ENCODE results near the gene DPEP2NB.
"Not testable (repeated sequence)": the region's sequence is repeated elsewhere in the genome, so short reads cannot be mapped to it uniquely, and the experiment has no call there.

The DPEP2NB gene

DNA sequence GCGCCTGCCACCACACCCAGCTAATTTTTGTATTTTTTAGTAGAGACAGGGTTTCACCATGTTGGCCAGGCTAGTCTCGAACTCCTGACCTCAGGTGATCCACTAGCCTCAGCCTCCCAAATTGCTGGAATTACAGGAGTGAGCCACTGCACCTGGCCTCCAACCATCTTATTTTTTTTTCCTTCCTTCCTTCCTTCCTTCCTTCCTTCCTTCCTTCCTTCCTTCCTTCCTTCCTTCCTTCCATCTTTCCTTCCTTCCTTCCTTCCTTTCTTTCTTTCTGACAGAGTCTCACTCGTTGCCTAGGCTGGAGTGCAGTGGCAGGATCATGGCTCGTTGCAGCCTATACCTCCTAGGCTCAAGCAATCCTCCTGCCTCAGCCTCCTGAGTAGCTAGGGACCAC is 5.8 kb downstream of the DPEP2NB start:
- H3K4me1 ChIP-seq (ENCODE audit: control insufficient read depth, insufficient read depth, low read length); H3K36me3 ChIP-seq (ENCODE audit: control insufficient read depth, insufficient read depth, low read length); H3K4me3 ChIP-seq (ENCODE audit: low read depth, low read length); H3K9ac ChIP-seq (ENCODE audit: low read depth, low read length); H3K9me3 ChIP-seq (ENCODE audit: control insufficient read depth, insufficient read depth, low read length); H3K27me3 ChIP-seq (ENCODE audit: control insufficient read depth, insufficient read depth, low read length): not testable (repeated sequence)

GRCh38 chr16:68009157-68009735 is 6.5 kb downstream of the DPEP2NB start:
- Histone ChIP-seq H3K9me3 (ENCODE audit: control insufficient read depth, insufficient read depth, low read length) (no peaks in the 10 kb centered on the region), H3K36me3 (ENCODE audit: control insufficient read depth, insufficient read depth, low read length) (no peaks in the 10 kb centered on the region), H3K27me3 (ENCODE audit: control insufficient read depth, insufficient read depth, low read length) (no peaks in the 10 kb centered on the region), H3K9ac (ENCODE audit: low read depth, low read length) (no peak overlapping the region), H3K4me3 (ENCODE audit: low read depth, low read length) (no peak overlapping the region), H3K4me1 (ENCODE audit: control insufficient read depth, insufficient read depth, low read length) (peaks cover 4% of the 10 kb centered on the region)

DNA sequence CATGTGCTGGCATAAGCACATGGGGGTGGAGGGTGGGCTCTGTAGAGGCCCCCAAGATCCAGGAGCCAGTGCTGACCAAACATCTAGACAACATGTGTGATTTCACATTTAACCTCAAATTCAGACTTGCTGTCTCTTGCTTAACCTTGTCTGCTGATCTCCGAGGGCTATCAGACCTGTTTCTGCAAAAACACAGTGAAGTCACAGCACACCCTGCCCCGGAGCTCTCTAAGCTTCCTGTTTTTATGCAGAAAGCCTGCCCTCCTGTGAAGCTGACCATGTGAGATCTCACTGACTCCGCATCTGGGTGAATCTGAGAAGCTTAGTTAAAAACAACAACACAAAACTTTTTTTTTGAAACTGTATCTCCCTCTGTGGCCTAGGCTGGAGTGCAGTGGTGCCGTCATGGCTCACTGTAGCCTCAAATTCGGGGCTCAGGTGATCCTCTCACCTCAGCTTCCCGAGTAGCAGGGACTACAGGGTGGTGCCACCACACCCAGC is 9.9 kb downstream of the DPEP2NB start:
- peaks cover 4% of the 10 kb centered on the region for H3K4me1 ChIP-seq (ENCODE audit: control insufficient read depth, insufficient read depth, low read length)
- H3K36me3 ChIP-seq (ENCODE audit: control insufficient read depth, insufficient read depth, low read length), result no peaks in the 10 kb centered on the region
- H3K9ac ChIP-seq (ENCODE audit: low read depth, low read length), result no peak overlapping the region
- H3K9me3 ChIP-seq (ENCODE audit: control insufficient read depth, insufficient read depth, low read length), result no peaks in the 10 kb centered on the region
- no peak overlapping the region for H3K4me3 ChIP-seq (ENCODE audit: low read depth, low read length)
- H3K27me3 ChIP-seq (ENCODE audit: control insufficient read depth, insufficient read depth, low read length), result no peaks in the 10 kb centered on the region

GRCh38 chr16:68005211-68005610 is 10.5 kb downstream of the DPEP2NB start:
- Histone ChIP-seq H3K9me3 (ENCODE audit: control insufficient read depth, insufficient read depth, low read length) (no peaks in the 10 kb centered on the region), H3K4me3 (ENCODE audit: low read depth, low read length) (no peak overlapping the region), H3K27me3 (ENCODE audit: control insufficient read depth, insufficient read depth, low read length) (no peaks in the 10 kb centered on the region), H3K9ac (ENCODE audit: low read depth, low read length) (no peak overlapping the region), H3K4me1 (ENCODE audit: control insufficient read depth, insufficient read depth, low read length) (peaks cover 4% of the 10 kb centered on the region), H3K36me3 (ENCODE audit: control insufficient read depth, insufficient read depth, low read length) (no peaks in the 10 kb centered on the region)

- H3K36me3 ChIP-seq (ENCODE audit: control insufficient read depth, insufficient read depth, low read length), result no peaks in the 10 kb centered on the region
- H3K9me3 ChIP-seq (ENCODE audit: control insufficient read depth, insufficient read depth, low read length), result no peaks in the 10 kb centered on the region
- H3K27me3 ChIP-seq (ENCODE audit: control insufficient read depth, insufficient read depth, low read length), result no peaks in the 10 kb centered on the region
- H3K4me3 ChIP-seq (ENCODE audit: low read depth, low read length), result no peak overlapping the region
- no peak overlapping the region for H3K9ac ChIP-seq (ENCODE audit: low read depth, low read length)
- no peaks in the 10 kb centered on the region for H3K4me1 ChIP-seq (ENCODE audit: control insufficient read depth, insufficient read depth, low read length)
Observed at GRCh38 chr16:68003031-68003430, 12.7 kb downstream of the DPEP2NB start.

DNA sequence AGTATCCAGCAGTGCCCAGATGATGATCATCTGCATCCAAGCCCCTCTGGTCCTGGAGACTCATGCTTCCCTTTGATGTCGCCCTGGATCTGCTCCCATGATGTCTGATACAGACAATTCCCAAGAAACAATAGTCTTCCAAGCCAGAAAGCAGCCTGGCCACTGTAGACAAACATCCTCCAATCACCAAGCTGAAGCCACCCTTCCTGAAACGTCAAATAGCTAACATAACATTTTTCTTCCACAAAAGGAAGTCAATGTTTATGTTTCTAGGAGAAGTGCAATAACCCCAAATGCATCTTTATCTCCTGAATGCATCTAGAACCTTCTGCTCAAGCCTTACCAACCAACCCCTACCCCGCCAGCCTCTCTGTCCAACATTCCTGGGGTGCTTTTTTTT is 15.3 kb downstream of the DPEP2NB start:
- no peaks in the 10 kb centered on the region for H3K9me3 ChIP-seq (ENCODE audit: control insufficient read depth, insufficient read depth, low read length)
- H3K27me3 ChIP-seq (ENCODE audit: control insufficient read depth, insufficient read depth, low read length), result no peaks in the 10 kb centered on the region
- no peaks in the 10 kb centered on the region for H3K36me3 ChIP-seq (ENCODE audit: control insufficient read depth, insufficient read depth, low read length)
- H3K4me3 ChIP-seq (ENCODE audit: low read depth, low read length), result no peak overlapping the region
- no peaks in the 10 kb centered on the region for H3K4me1 ChIP-seq (ENCODE audit: control insufficient read depth, insufficient read depth, low read length)
- no peak overlapping the region for H3K9ac ChIP-seq (ENCODE audit: low read depth, low read length)

- Histone ChIP-seq H3K4me3 (ENCODE audit: low read depth, low read length) (no peak overlapping the region), H3K4me1 (ENCODE audit: control insufficient read depth, insufficient read depth, low read length) (no peaks in the 10 kb centered on the region), H3K36me3 (ENCODE audit: control insufficient read depth, insufficient read depth, low read length) (no peaks in the 10 kb centered on the region), H3K9me3 (ENCODE audit: control insufficient read depth, insufficient read depth, low read length) (no peaks in the 10 kb centered on the region), H3K27me3 (ENCODE audit: control insufficient read depth, insufficient read depth, low read length) (no peaks in the 10 kb centered on the region), H3K9ac (ENCODE audit: low read depth, low read length) (no peak overlapping the region)
Observed at GRCh38 chr16:67999985-68000384, 15.7 kb downstream of the DPEP2NB start.

DNA sequence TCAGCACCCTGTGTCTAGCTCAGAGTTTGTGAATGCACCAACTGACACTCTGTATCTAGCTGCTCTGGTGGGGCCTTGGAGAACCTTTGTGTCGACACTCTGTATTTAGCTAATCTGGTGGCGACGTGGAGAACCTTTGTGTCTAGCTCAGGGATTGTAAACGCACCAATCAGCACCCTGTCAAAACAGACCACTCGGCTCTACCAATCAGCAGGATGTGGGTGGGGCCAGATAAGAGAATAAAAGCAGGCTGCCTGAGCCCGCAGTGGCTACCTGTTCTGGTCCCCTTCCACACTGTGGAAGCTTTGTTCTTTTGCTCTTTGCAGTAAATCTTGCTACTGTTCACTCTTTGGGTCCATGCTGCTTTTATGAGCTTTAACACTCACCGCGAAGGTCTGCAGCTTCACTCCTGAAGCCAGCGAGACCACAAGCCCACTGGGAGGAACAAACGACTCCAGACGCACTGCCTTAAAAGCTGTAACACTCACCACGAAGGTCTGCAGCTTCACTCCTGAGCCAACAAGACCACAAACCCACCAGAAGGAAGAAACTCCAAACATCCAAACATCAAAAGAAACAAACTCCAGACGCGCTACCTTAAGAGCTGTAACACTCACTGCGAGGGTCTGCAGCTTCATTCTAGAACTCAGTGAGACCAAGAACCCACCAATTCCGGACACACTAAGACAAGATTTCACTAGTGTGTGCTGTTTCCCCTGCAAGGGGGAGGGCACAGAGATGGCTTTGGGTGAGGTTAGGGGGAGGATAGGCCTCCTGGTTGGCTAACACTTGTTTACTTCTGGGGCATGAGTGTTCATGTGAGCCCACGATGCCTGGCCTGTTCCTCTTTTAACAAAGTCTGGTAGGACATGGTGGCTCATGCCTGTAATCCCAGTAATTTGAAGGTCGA is 16.7 kb downstream of the DPEP2NB start, which contains the start of gene DPEP2:
DPEP2 (minus strand) TSS at position 706 of the 910 bp plus-strand sequence. CDS start 6,272 bp downstream, outside the sequence.
- not testable (repeated sequence) for H3K4me1 ChIP-seq (ENCODE audit: control insufficient read depth, insufficient read depth, low read length); H3K9me3 ChIP-seq (ENCODE audit: control insufficient read depth, insufficient read depth, low read length); H3K4me3 ChIP-seq (ENCODE audit: low read depth, low read length); H3K36me3 ChIP-seq (ENCODE audit: control insufficient read depth, insufficient read depth, low read length); H3K9ac ChIP-seq (ENCODE audit: low read depth, low read length); H3K27me3 ChIP-seq (ENCODE audit: control insufficient read depth, insufficient read depth, low read length)

DNA sequence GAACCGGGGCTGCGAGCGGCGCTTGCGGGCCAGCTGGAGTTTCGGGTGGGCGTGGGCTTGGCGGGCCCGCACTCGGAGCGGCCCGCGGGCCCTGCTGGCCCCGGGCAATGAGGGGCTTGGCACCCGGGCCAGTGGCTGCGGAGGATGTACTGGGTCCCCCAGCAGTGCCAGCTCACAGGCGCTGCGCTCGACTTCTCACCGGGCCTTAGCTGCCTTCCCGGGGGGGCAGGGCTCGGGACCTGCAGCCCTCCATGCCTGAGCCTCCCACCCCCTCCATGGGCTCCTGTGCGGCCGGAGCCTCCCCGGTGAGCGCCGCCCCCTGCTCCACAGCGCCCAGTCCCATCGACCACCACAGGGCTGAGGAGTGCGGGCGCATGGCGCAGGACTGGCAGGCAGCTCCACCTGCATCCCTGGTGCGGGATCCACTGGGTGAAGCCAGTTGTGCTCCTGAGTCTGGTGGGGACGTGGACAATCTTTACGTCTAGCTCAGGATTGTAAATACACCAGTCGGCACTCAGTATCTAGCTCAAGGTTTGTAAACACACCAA is 17.4 kb downstream of the DPEP2NB start:
- not testable (repeated sequence) for H3K4me3 ChIP-seq (ENCODE audit: low read depth, low read length); H3K36me3 ChIP-seq (ENCODE audit: control insufficient read depth, insufficient read depth, low read length); H3K27me3 ChIP-seq (ENCODE audit: control insufficient read depth, insufficient read depth, low read length); H3K9me3 ChIP-seq (ENCODE audit: control insufficient read depth, insufficient read depth, low read length); H3K9ac ChIP-seq (ENCODE audit: low read depth, low read length); H3K4me1 ChIP-seq (ENCODE audit: control insufficient read depth, insufficient read depth, low read length)

GRCh38 chr16:67996666-67997065 is 19.0 kb downstream of the DPEP2NB start:
- H3K9ac ChIP-seq (ENCODE audit: low read depth, low read length), result no peak overlapping the region
- no peaks in the 10 kb centered on the region for H3K4me1 ChIP-seq (ENCODE audit: control insufficient read depth, insufficient read depth, low read length)
- H3K36me3 ChIP-seq (ENCODE audit: control insufficient read depth, insufficient read depth, low read length), result no peaks in the 10 kb centered on the region
- no peak overlapping the region for H3K4me3 ChIP-seq (ENCODE audit: low read depth, low read length)
- peaks cover 11% of the 10 kb centered on the region for H3K27me3 ChIP-seq (ENCODE audit: control insufficient read depth, insufficient read depth, low read length)
- no peaks in the 10 kb centered on the region for H3K9me3 ChIP-seq (ENCODE audit: control insufficient read depth, insufficient read depth, low read length)

DNA sequence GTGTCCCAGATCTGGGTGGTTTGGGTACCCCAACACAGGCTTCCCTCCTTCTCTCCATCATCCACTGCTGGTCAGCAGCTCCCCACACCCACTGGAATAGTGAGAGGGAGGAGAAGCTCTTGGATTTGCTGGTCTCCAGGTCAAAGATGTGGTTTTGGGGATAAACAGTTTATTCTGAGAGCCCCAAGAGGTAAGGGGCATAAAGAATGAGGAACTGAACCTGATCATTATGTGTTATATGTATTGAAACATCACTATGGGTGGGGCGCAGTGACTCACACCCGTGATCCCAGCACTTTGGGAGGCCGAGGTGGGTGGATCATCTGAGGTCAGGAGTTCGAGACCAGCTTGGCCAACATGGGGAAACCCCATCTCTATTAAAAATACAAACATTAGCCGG is 20.3 kb downstream of the DPEP2NB start:
- H3K36me3 ChIP-seq (ENCODE audit: control insufficient read depth, insufficient read depth, low read length), result no peaks in the 10 kb centered on the region
- no peaks in the 10 kb centered on the region for H3K4me1 ChIP-seq (ENCODE audit: control insufficient read depth, insufficient read depth, low read length)
- peaks cover 11% of the 10 kb centered on the region for H3K27me3 ChIP-seq (ENCODE audit: control insufficient read depth, insufficient read depth, low read length)
- no peak overlapping the region for H3K9ac ChIP-seq (ENCODE audit: low read depth, low read length)
- no peaks in the 10 kb centered on the region for H3K9me3 ChIP-seq (ENCODE audit: control insufficient read depth, insufficient read depth, low read length)
- no peak overlapping the region for H3K4me3 ChIP-seq (ENCODE audit: low read depth, low read length)

DNA sequence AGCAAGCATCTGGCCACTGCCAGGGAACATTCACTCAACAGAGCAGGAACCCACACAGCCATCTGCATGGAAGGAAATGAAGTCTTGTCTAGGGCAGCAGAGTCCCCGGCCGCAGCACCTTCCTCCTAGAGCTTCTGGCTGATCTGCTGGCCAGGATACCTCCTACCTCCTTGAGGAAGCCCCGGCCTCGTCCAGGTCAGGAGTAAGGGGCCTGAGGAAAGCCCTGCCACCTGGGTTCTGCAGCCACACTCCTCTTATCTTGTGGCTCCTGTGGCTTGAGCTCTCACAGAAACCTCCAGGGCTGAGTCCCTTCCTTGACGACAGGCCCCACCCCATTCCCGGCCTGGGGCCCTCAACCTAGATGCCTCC is 21.7 kb downstream of the DPEP2NB start:
- H3K36me3 ChIP-seq (ENCODE audit: control insufficient read depth, insufficient read depth, low read length); H3K4me3 ChIP-seq (ENCODE audit: low read depth, low read length); H3K9ac ChIP-seq (ENCODE audit: low read depth, low read length); H3K4me1 ChIP-seq (ENCODE audit: control insufficient read depth, insufficient read depth, low read length); H3K9me3 ChIP-seq (ENCODE audit: control insufficient read depth, insufficient read depth, low read length): not testable (repeated sequence)
- peaks cover 11% of the 10 kb centered on the region for H3K27me3 ChIP-seq (ENCODE audit: control insufficient read depth, insufficient read depth, low read length)
